CD4-positive, alpha-beta T cell treated with Interferon alpha-2 for 1 hour (primary cell): ENCODE results near the gene NASP.

Source experiments
- DNase-seq, 2 donors: peaks; one replicate each; pipeline ENCODE4 v3.0.0-alpha.2; 2020 to 2022

NASP gene

GRCh38 chr1:45583666-45584350 lies at the start of gene NASP:
Gene NASP (plus strand): TSS chr1:45584041. CDS start chr1:45584147, 106 bp downstream.
- peak; percentile 89 to 94 for DNase-seq

- no peak for DNase-seq
Measured at GRCh38 chr1:45535988-45536766, 47.7 kb upstream of the NASP start.

- no peak for DNase-seq
Measured at GRCh38 chr1:45536886-45537285, 47.0 kb upstream of the NASP start.

GRCh38 chr1:45541193-45541592 lies 42.6 kb upstream of the NASP start:
- no peak for DNase-seq

- no peak for DNase-seq
Measured at GRCh38 chr1:45542591-45542990, 41.2 kb upstream of the NASP start.

- DNase-seq, result peak; percentile 77 to 79
Measured at GRCh38 chr1:45543581-45544417, 40.0 kb upstream of the NASP start.

GRCh38 chr1:45544530-45544929 lies 39.3 kb upstream of the NASP start:
- DNase-seq, result no peak

- DNase-seq, result no peak
Measured at GRCh38 chr1:45545019-45545493, 38.8 kb upstream of the NASP start.

GRCh38 chr1:45545553-45546310 lies 38.1 kb upstream of the NASP start:
- no peak for DNase-seq

- DNase-seq, result peak; percentile 82 to 86
Measured at GRCh38 chr1:45550401-45551351, 33.2 kb upstream of the NASP start, which contains the start of gene AKR1A1. Gene AKR1A1 (plus strand): TSS chr1:45550826. CDS start chr1:45561795, 10,969 bp downstream.

GRCh38 chr1:45551684-45552083 lies 32.2 kb upstream of the NASP start:
- no peak for DNase-seq

GRCh38 chr1:45552331-45552730 lies 31.5 kb upstream of the NASP start:
- DNase-seq, result no peak

- no peak for DNase-seq
Measured at GRCh38 chr1:45554198-45554597, 29.6 kb upstream of the NASP start.

GRCh38 chr1:45557422-45557944 lies 26.4 kb upstream of the NASP start:
- DNase-seq, result no peak

- DNase-seq, result no peak
Measured at GRCh38 chr1:45563843-45564242, 20.0 kb upstream of the NASP start.

GRCh38 chr1:45566722-45567121 lies 17.1 kb upstream of the NASP start:
- no peak for DNase-seq

GRCh38 chr1:45567911-45568310 lies 15.9 kb upstream of the NASP start:
- no peak for DNase-seq

GRCh38 chr1:45568421-45568820 lies 15.4 kb upstream of the NASP start:
- DNase-seq, result no peak

- DNase-seq, result no peak
Measured at GRCh38 chr1:45569571-45569961, 14.3 kb upstream of the NASP start.

- DNase-seq, result peak; percentile 72 to 80
Measured at GRCh38 chr1:45569962-45570581, 13.8 kb upstream of the NASP start.
